HG02981 (cell line): ENCODE results near the gene CIAO3.
"Not testable (repeated sequence)": the region's sequence is repeated elsewhere in the genome, so short reads cannot be mapped to it uniquely, and the experiment has no call there.

ENCODE experiments used
- ATAC-seq: cut with Tn5 transposase; IDR thresholded peaks from one replicate; pipeline ENCODE4 v1.9.1; 2021; ENCODE audit warnings: mild to moderate bottlenecking, moderate library complexity; ENCODE audit not compliant: unreplicated experiment

The CIAO3 gene

GRCh38 chr16:694863-695354 is 45.9 kb downstream of the CIAO3 start:
- ATAC-seq = no peak

- no peak for ATAC-seq
Measured at GRCh38 chr16:694187-694862, 46.5 kb downstream of the CIAO3 start.

GRCh38 chr16:693766-694165 is 47.0 kb downstream of the CIAO3 start:
- no peak for ATAC-seq

GRCh38 chr16:693364-693763 is 47.4 kb downstream of the CIAO3 start:
- no peak for ATAC-seq

- no peak for ATAC-seq
Measured at GRCh38 chr16:692356-693108, 48.3 kb downstream of the CIAO3 start.

GRCh38 chr16:691242-691641 is 49.6 kb downstream of the CIAO3 start:
- not testable (repeated sequence) for ATAC-seq

GRCh38 chr16:689175-689897 is 51.5 kb downstream of the CIAO3 start:
- no peak for ATAC-seq

- no peak for ATAC-seq
Measured at GRCh38 chr16:687499-687898, 53.3 kb downstream of the CIAO3 start.

- ATAC-seq = no peak
Measured at GRCh38 chr16:686459-687260, 54.1 kb downstream of the CIAO3 start.

- ATAC-seq = no peak
Measured at GRCh38 chr16:685967-686366, 54.8 kb downstream of the CIAO3 start.

GRCh38 chr16:684961-685696 is 55.7 kb downstream of the CIAO3 start:
- no peak for ATAC-seq

GRCh38 chr16:684071-684794 is 56.6 kb downstream of the CIAO3 start, which contains the start of gene JMJD8:
TSS of gene JMJD8 (minus strand) at chr16:684334. CDS start at chr16:684319, 15 bp downstream.
- peak; percentile 60 for ATAC-seq

- ATAC-seq = no peak
Measured at GRCh38 chr16:683396-684070, 57.3 kb downstream of the CIAO3 start.

GRCh38 chr16:682493-683395 is 58.1 kb downstream of the CIAO3 start:
- no peak for ATAC-seq

- ATAC-seq = no peak
Measured at GRCh38 chr16:681746-682427, 58.9 kb downstream of the CIAO3 start.

- no peak for ATAC-seq
Measured at GRCh38 chr16:680967-681745, 59.6 kb downstream of the CIAO3 start.

GRCh38 chr16:680625-680945 is 60.2 kb downstream of the CIAO3 start:
- no peak for ATAC-seq
